ENCODE data around the gene ATP8B1.

ATP8B1 gene

GRCh38 chr18:57747809-57748680, 55.1 kb downstream of the ATP8B1 start:
- Histone ChIP-seq H3F3A (ENCODE audit: insufficient read depth) (no peaks in the 10 kb centered on the region), H3K27ac (ENCODE audit: low read depth, low read length) (no peak overlapping the region), H3K36me3 (ENCODE audit: low read length) (no peaks in the 10 kb centered on the region), H3K4me2 (ENCODE audit: low read depth, low read length, poor library complexity, severe bottlenecking) (peak overlapping the region; percentile 17), H3K9me2 (replicated peaks; ENCODE audit: insufficient read depth, low read length) (no peaks in the 10 kb centered on the region), H2AFZ (ENCODE audit: low read depth, low read length, severe bottlenecking) (no peak overlapping the region), H3K4me3 (ENCODE audit: insufficient read depth, low read length, poor library complexity, severe bottlenecking) (no peak overlapping the region), H3K79me2 (ENCODE audit: insufficient read depth, low read length) (no peaks in the 10 kb centered on the region), H4K20me1 (ENCODE audit: low read depth, low read length) (0 out of 2 replicates have a peak, but pooled peaks cover 4% of the 10 kb centered on the region), H3K9me3 (ENCODE audit: insufficient read depth, low read length) (no peaks in the 10 kb centered on the region), H3K27me3 (ENCODE audit: low read length) (no peaks in the 10 kb centered on the region), H3K9ac (ENCODE audit: low read length) (no peak overlapping the region)
- TF ChIP-seq CTCF (IDR thresholded peaks at IDR 0.05; ENCODE audit: insufficient read depth, low read length, poor library complexity, severe bottlenecking) (no peak), EZH2phosphoT487 (conservative IDR thresholded peaks at IDR 0.05; ENCODE audit: low read length) (no peak)

GRCh38 chr18:57744211-57744694, 58.9 kb downstream of the ATP8B1 start:
- no peaks in the 10 kb centered on the region for H3K79me2 ChIP-seq (ENCODE audit: insufficient read depth, low read length)
- no peak overlapping the region for H3K9ac ChIP-seq (ENCODE audit: low read length)
- TF ChIP-seq CTCF (IDR thresholded peaks at IDR 0.05; ENCODE audit: insufficient read depth, low read length, poor library complexity, severe bottlenecking) (no peak), EZH2phosphoT487 (conservative IDR thresholded peaks at IDR 0.05; ENCODE audit: low read length) (no peak)
- H3K9me2 ChIP-seq (replicated peaks; ENCODE audit: insufficient read depth, low read length), result no peaks in the 10 kb centered on the region
- H3F3A ChIP-seq (ENCODE audit: insufficient read depth), result no peaks in the 10 kb centered on the region
- no peak overlapping the region for H3K4me3 ChIP-seq (ENCODE audit: insufficient read depth, low read length, poor library complexity, severe bottlenecking)
- H4K20me1 ChIP-seq (ENCODE audit: low read depth, low read length), result no peaks in the 10 kb centered on the region
- H2AFZ ChIP-seq (ENCODE audit: low read depth, low read length, severe bottlenecking), result no peak overlapping the region
- no peaks in the 10 kb centered on the region for H3K27me3 ChIP-seq (ENCODE audit: low read length)
- H3K9me3 ChIP-seq (ENCODE audit: insufficient read depth, low read length), result no peaks in the 10 kb centered on the region
- no peak overlapping the region for H3K27ac ChIP-seq (ENCODE audit: low read depth, low read length)
- no peak overlapping the region for H3K4me2 ChIP-seq (ENCODE audit: low read depth, low read length, poor library complexity, severe bottlenecking)
- H3K36me3 ChIP-seq (ENCODE audit: low read length), result no peaks in the 10 kb centered on the region

DNA sequence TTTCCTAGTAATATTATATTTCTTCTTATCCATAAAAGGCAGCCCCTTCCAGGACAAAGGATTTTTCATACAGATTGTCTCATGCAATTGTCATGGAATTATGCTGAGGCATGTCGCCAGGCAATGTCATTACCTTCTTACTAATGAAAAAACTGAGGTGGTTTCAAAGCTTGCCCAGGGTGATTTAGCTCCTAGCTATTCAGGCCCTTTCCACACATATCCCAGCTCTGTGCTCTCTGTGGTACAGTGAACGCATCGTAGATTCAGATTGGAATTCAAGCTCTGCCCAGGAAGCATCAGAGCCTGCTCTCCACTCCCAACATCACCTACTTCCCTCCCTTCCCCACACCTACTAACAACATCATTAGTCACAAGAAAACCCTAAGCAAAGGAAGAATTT, 60.1 kb downstream of the ATP8B1 start:
- H3F3A ChIP-seq (ENCODE audit: insufficient read depth), result no peaks in the 10 kb centered on the region
- H4K20me1 ChIP-seq (ENCODE audit: low read depth, low read length), result no peaks in the 10 kb centered on the region
- no peak overlapping the region for H2AFZ ChIP-seq (ENCODE audit: low read depth, low read length, severe bottlenecking)
- no peak overlapping the region for H3K9ac ChIP-seq (ENCODE audit: low read length)
- H3K36me3 ChIP-seq (ENCODE audit: low read length), result no peaks in the 10 kb centered on the region
- no peak overlapping the region for H3K4me3 ChIP-seq (ENCODE audit: insufficient read depth, low read length, poor library complexity, severe bottlenecking)
- no peak overlapping the region for H3K27ac ChIP-seq (ENCODE audit: low read depth, low read length)
- no peaks in the 10 kb centered on the region for H3K9me2 ChIP-seq (replicated peaks; ENCODE audit: insufficient read depth, low read length)
- no peaks in the 10 kb centered on the region for H3K79me2 ChIP-seq (ENCODE audit: insufficient read depth, low read length)
- TF ChIP-seq EZH2phosphoT487 (conservative IDR thresholded peaks at IDR 0.05; ENCODE audit: low read length) (no peak), CTCF (IDR thresholded peaks at IDR 0.05; ENCODE audit: insufficient read depth, low read length, poor library complexity, severe bottlenecking) (no peak)
- no peak overlapping the region for H3K4me2 ChIP-seq (ENCODE audit: low read depth, low read length, poor library complexity, severe bottlenecking)
- H3K9me3 ChIP-seq (ENCODE audit: insufficient read depth, low read length), result no peaks in the 10 kb centered on the region
- no peaks in the 10 kb centered on the region for H3K27me3 ChIP-seq (ENCODE audit: low read length)

Data from SU-DHL-6 (cell line).